Fibroblast of mammary gland (primary cell): ENCODE results near the gene DNAH17.

Source experiments
- DNase-seq: peaks from one replicate; pipeline ENCODE4 v3.0.0-alpha.2; 2010; ENCODE audit warnings: low read depth
- H3K4me3 ChIP-seq: 2 replicates; pipeline ENCODE4 v1.5.1; 2011; ENCODE audit warnings: low read depth, mild to moderate bottlenecking, low read length, moderate library complexity; ENCODE audit not compliant: control insufficient read depth
- CTCF ChIP-seq: conservative IDR thresholded peaks from 2 replicates; pipeline ENCODE4 v1.5.1; 2011; ENCODE audit warnings: low read depth, low read length, inconsistent platforms; ENCODE audit not compliant: control insufficient read depth, insufficient read depth

The DNAH17 gene

GRCh38 chr17:78529871-78530670 is 47.1 kb downstream of the DNAH17 start:
- no peak for TF ChIP-seq CTCF
- DNase-seq = no peak
- no peak overlapping the region for H3K4me3 ChIP-seq

- TF ChIP-seq CTCF = no peak
- no peak for DNase-seq
- no peak overlapping the region for H3K4me3 ChIP-seq
Observed at GRCh38 chr17:78529251-78529650, 47.9 kb downstream of the DNAH17 start.

- no peak for DNase-seq
- no peak for TF ChIP-seq CTCF
- H3K4me3 ChIP-seq = no peak overlapping the region
Observed at GRCh38 chr17:78528541-78528940, 48.7 kb downstream of the DNAH17 start.

- TF ChIP-seq CTCF = no peak
- DNase-seq = no peak
Observed at GRCh38 chr17:78527345-78527744, 49.9 kb downstream of the DNAH17 start.

GRCh38 chr17:78526231-78527025 is 50.8 kb downstream of the DNAH17 start:
- no peak for TF ChIP-seq CTCF
- DNase-seq = no peak
- H3K4me3 ChIP-seq = no peak overlapping the region

More at GRCh38 chr17:78527345-78527744, 49.9 kb downstream of the DNAH17 start:
- no peak overlapping the region for H3K4me3 ChIP-seq

GRCh38 chr17:78525511-78526160 is 51.6 kb downstream of the DNAH17 start:
- no peak for TF ChIP-seq CTCF
- H3K4me3 ChIP-seq = no peak overlapping the region
- DNase-seq = no peak
